Measurements from ENCODE around the gene ZBTB40. TPM values are rescaled to one million over a fixed set of nuclear protein-coding genes. Genes with fewer than 3 reads are reported as not detected.

ZBTB40 gene
- total RNA-seq, 4 donors from 2014 or later, result 12.0 to 17.3 (median 12.5) TPM

- in situ Hi-C loops (cut with MboI; ENCODE audit: low sequenced_read_pairs in 4 of 4) (loop anchor here in 2 of 4 donors (25.0 kb wide), 1 partner anchor 296 kb away; no protein-coding TSS in a partner anchor), intact Hi-C loops (cut with DNase I; ENCODE audit: low total_unique reads) (no loop called here)
- ATAC-seq (no peak), DNase-seq (no peak)
- no peaks in the 10 kb centered on the region for H3K36me3 ChIP-seq
- H3K27ac ChIP-seq, result no peak overlapping the region
- TF ChIP-seq, protein P1, sequence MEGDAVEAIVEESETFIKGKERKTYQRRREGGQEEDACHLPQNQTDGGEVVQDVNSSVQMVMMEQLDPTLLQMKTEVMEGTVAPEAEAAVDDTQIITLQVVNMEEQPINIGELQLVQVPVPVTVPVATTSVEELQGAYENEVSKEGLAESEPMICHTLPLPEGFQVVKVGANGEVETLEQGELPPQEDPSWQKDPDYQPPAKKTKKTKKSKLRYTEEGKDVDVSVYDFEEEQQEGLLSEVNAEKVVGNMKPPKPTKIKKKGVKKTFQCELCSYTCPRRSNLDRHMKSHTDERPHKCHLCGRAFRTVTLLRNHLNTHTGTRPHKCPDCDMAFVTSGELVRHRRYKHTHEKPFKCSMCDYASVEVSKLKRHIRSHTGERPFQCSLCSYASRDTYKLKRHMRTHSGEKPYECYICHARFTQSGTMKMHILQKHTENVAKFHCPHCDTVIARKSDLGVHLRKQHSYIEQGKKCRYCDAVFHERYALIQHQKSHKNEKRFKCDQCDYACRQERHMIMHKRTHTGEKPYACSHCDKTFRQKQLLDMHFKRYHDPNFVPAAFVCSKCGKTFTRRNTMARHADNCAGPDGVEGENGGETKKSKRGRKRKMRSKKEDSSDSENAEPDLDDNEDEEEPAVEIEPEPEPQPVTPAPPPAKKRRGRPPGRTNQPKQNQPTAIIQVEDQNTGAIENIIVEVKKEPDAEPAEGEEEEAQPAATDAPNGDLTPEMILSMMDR (IDR thresholded peaks at IDR 0.05 in 4 of 5, conservative IDR thresholded peaks at IDR 0.05 in 1 of 5), result no peak
- TF ChIP-seq POLR2A (IDR thresholded peaks at IDR 0.05), result no peak
- H3K4me1 ChIP-seq, result no peaks in the 10 kb centered on the region
- H3K9me3 ChIP-seq, result no peaks in the 10 kb centered on the region
- H3K27me3 ChIP-seq, result peaks cover 0 to 17% (median 14%) of the 10 kb centered on the region in 3 donors
- no peak overlapping the region for H3K4me3 ChIP-seq
Measured at GRCh38 chr1:22408230-22408629, 43.4 kb upstream of the ZBTB40 start.

- peaks cover 0 to 11% (median 8%) of the 10 kb centered on the region in 3 donors for H3K27me3 ChIP-seq
- no peak overlapping the region for H3K27ac ChIP-seq
- H3K9me3 ChIP-seq, result no peaks in the 10 kb centered on the region
- H3K36me3 ChIP-seq, result no peaks in the 10 kb centered on the region
- TF ChIP-seq, protein P1 (IDR thresholded peaks at IDR 0.05 in 4 of 5, conservative IDR thresholded peaks at IDR 0.05 in 1 of 5), result no peak
- TF ChIP-seq POLR2A (IDR thresholded peaks at IDR 0.05), result no peak
- in situ Hi-C loops (cut with MboI; ENCODE audit: low sequenced_read_pairs in 4 of 4) (loop anchor here in 3 of 4 donors (10.0 to 25.0 kb wide), 2 partner anchors 234 to 298 kb away; partner anchors contain the start of gene C1QC (in 1 of the 3)), intact Hi-C loops (cut with DNase I; ENCODE audit: low total_unique reads) (loop anchor here (10.0 kb wide), 1 partner anchor 306 kb away; no protein-coding TSS in a partner anchor)
- no peak for ATAC-seq
- no peak overlapping the region for H3K4me3 ChIP-seq
- DNase-seq, result no peak
- no peaks in the 10 kb centered on the region for H3K4me1 ChIP-seq
Measured at GRCh38 chr1:22410401-22410800, 41.2 kb upstream of the ZBTB40 start.

GRCh38 chr1:22410928-22411495 lies 40.6 kb upstream of the ZBTB40 start:
- TF ChIP-seq POLR2A (IDR thresholded peaks at IDR 0.05), result no peak
- TF ChIP-seq, protein P1 (IDR thresholded peaks at IDR 0.05 in 4 of 5, conservative IDR thresholded peaks at IDR 0.05 in 1 of 5), result no peak
- ATAC-seq (no peak), DNase-seq (no peak)
- Histone ChIP-seq H3K27me3 (peaks cover 0 to 6% (median 2%) of the 10 kb centered on the region in 3 donors), H3K4me1 (no peaks in the 10 kb centered on the region), H3K9me3 (no peaks in the 10 kb centered on the region), H3K4me3 (no peak overlapping the region), H3K36me3 (no peaks in the 10 kb centered on the region), H3K27ac (no peak overlapping the region)
- intact Hi-C loops (cut with DNase I; ENCODE audit: low total_unique reads), result loop anchor here (10.0 kb wide), 1 partner anchor 306 kb away; no protein-coding TSS in a partner anchor
- in situ Hi-C loops (cut with MboI; ENCODE audit: low sequenced_read_pairs in 4 of 4), result loop anchor here in 3 of 4 donors (10.0 to 25.0 kb wide), 2 partner anchors 234 to 299 kb away; partner anchors contain the start of gene C1QC (in 1 of the 3)

GRCh38 chr1:22411589-22411988 lies 40.1 kb upstream of the ZBTB40 start:
- DNase-seq (no peak), ATAC-seq (no peak)
- Histone ChIP-seq H3K4me3 (no peak overlapping the region), H3K4me1 (peaks cover 0 to 3% of the 10 kb centered on the region in 2 donors), H3K27me3 (peaks cover 0 to 6% (median 0%) of the 10 kb centered on the region in 3 donors), H3K36me3 (no peaks in the 10 kb centered on the region), H3K27ac (no peak overlapping the region), H3K9me3 (no peaks in the 10 kb centered on the region)
- intact Hi-C loops (cut with DNase I; ENCODE audit: low total_unique reads) (loop anchor here (10.0 kb wide), 1 partner anchor 307 kb away; no protein-coding TSS in a partner anchor), in situ Hi-C loops (cut with MboI; ENCODE audit: low sequenced_read_pairs in 4 of 4) (loop anchor here in 3 of 4 donors (10.0 to 25.0 kb wide), 2 partner anchors 233 to 299 kb away; partner anchors contain the start of gene C1QC (in 1 of the 3))
- no peak for TF ChIP-seq POLR2A (IDR thresholded peaks at IDR 0.05)
- TF ChIP-seq, protein P1 (IDR thresholded peaks at IDR 0.05 in 4 of 5, conservative IDR thresholded peaks at IDR 0.05 in 1 of 5), result no peak

Data from gastrocnemius medialis (tissue), 4 donors.